GM13977 (cell line): ENCODE data around the gene LCN1.
A peak's percentile ranks its signal among the peaks of the same experiment; 100 is the strongest.

Experiments used
- DNase-seq: peaks from one replicate; pipeline ENCODE4 v3.0.0; 2012; ENCODE audit warnings: low spot score
- in situ Hi-C: fragments of 300-500 bp; cut with MboI; formaldehyde crosslinking; loops from one replicate; pipeline ENCODE4 v1.12.0; 2022; ENCODE audit warnings: low sequenced_read_pairs, low pct_unique_long_range_greater_than_20kb, mixed read lengths, inconsistent platforms; ENCODE audit not compliant: unreplicated experiment
- TF ChIP-seq, protein P1 (sequence below): IDR thresholded peaks from 2 replicates; pipeline ENCODE4 v1.5.1; 2012; ENCODE audit warnings: mild to moderate bottlenecking, control low read depth; ENCODE audit not compliant: insufficient read depth; ENCODE audit errors: extremely low read depth, missing control alignments

LCN1 gene

DNA sequence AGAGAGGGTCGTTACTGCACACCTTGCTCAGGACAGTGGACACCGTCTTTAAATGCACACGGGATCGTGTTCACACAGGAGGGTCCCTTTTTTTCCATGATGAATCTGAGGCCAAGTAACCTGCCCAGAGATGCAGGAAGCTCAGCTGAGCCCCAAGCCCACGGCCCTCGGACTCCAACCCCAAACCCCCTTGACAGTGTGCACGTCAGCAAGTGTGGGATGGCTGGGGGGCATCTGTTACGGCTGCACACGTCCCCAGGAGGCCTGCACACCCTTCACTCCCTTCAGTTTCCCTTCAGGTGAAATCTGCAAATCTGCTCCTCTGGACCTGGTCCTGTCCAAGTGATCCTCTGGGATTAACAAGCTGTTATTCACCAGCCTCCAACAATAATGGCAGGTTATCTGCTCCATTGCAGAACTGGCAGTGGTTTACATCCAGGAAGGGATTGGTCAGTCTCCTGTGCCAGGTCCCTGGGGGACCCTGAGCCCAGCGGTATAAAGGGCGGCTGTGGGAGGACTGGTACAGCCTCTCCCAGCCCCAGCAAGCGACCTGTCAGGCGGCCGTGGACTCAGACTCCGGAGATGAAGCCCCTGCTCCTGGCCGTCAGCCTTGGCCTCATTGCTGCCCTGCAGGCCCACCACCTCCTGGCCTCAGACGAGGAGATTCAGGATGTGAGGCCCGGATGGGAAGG lies at the start of gene LCN1:
Gene LCN1, plus strand, starts transcription at position 525 of the 692 bp plus-strand sequence. Its CDS starts 58 bp downstream, at position 583.
- TF ChIP-seq, protein P1, sequence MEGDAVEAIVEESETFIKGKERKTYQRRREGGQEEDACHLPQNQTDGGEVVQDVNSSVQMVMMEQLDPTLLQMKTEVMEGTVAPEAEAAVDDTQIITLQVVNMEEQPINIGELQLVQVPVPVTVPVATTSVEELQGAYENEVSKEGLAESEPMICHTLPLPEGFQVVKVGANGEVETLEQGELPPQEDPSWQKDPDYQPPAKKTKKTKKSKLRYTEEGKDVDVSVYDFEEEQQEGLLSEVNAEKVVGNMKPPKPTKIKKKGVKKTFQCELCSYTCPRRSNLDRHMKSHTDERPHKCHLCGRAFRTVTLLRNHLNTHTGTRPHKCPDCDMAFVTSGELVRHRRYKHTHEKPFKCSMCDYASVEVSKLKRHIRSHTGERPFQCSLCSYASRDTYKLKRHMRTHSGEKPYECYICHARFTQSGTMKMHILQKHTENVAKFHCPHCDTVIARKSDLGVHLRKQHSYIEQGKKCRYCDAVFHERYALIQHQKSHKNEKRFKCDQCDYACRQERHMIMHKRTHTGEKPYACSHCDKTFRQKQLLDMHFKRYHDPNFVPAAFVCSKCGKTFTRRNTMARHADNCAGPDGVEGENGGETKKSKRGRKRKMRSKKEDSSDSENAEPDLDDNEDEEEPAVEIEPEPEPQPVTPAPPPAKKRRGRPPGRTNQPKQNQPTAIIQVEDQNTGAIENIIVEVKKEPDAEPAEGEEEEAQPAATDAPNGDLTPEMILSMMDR, result no peak
- DNase-seq, result no peak
- in situ Hi-C loops, result no loop called here

DNA sequence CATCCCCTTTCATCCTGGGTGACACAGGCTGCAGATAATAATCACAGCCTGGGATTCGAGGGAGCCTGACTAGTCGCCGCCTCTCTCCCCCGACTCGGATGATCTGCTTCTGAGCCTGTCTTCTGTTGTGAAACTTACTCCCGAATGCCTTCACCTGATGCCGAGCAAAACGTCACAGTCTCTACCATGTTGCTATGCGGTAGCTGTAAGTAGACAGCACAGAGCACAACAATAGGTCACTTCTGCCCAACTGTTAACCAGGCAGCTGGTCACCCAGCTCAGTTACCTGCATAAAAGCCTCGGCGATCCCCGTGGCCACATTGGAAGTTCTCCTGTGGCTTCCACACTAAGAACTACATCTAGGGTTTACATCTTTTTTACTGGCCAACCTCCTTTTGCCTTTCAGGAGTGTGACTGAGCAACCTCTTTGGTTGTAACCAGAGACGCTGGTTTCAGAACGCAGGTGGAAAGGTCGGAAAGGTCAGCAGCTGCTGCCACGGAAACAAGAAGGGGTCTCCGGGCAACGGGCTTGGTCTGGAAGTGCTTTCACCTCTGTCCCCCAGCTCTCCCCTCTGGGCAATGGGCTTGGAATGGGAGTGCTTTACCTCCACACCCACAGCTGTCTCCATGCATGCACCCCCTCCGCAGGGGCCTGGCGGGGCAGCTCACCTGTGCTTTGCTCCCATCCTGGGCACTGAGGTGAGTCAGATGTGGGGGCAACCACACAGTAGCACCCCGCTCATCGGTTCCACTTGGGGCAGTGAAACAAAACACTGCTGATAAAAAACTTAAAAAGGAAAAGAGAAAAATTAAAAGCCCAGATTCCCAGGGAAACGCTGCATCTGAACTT lies 49.2 kb upstream of the LCN1 start:
- no peak for DNase-seq
- in situ Hi-C loops, result no loop called here
- TF ChIP-seq, protein P1, result no peak

DNA sequence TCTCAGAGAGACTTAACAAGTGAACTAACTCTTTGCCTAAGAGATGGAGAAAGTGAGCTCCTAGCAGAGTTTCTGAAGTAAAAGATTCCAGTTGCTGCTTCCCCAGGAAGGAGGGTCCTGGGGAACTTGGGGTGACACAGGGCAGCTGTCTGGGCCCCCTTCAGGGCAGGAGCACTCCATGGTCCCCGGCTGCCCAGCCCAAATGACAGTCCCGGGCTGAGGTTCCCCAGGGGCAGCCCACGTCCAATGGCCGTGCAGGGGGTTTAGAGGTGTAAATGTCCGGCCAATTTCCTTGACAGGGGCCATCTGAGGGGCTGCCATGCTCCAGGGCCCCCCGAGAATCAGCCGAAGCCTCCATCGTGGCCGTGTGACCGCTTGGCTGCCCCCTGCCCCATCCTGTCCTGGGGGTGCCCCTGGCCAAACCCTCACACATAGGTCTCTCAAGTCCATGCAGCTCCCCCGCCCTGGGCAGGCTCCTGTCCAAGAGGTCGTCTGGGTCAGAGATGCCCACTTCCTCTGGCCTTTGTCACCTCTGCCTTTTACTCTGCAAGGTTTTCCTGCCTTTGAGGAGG lies 47.2 kb upstream of the LCN1 start:
- TF ChIP-seq, protein P1, result no peak
- DNase-seq, result no peak
- in situ Hi-C loops, result no loop called here

DNA sequence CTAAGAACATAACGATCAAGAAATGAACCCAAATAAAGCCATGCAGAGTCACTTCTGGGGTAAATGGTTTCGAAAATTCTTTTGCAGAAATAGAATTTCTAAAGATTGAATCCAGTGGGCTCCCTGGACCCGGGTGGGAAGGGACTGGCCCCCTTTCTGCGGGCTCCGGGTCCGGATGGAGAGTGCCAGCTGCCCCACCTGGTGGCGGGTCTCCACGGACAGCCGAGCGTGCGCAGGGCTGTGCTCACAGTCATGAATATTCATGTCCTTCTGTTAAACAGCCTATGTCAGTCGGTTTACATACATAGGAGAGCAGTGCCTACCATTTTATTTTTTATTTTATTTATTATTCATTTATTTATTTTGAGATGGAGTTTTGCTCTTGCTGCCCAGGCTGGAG lies 46.3 kb upstream of the LCN1 start:
- TF ChIP-seq, protein P1, result peak; percentile 43
- peak; percentile 62 for DNase-seq
- in situ Hi-C loops, result no loop called here

DNA sequence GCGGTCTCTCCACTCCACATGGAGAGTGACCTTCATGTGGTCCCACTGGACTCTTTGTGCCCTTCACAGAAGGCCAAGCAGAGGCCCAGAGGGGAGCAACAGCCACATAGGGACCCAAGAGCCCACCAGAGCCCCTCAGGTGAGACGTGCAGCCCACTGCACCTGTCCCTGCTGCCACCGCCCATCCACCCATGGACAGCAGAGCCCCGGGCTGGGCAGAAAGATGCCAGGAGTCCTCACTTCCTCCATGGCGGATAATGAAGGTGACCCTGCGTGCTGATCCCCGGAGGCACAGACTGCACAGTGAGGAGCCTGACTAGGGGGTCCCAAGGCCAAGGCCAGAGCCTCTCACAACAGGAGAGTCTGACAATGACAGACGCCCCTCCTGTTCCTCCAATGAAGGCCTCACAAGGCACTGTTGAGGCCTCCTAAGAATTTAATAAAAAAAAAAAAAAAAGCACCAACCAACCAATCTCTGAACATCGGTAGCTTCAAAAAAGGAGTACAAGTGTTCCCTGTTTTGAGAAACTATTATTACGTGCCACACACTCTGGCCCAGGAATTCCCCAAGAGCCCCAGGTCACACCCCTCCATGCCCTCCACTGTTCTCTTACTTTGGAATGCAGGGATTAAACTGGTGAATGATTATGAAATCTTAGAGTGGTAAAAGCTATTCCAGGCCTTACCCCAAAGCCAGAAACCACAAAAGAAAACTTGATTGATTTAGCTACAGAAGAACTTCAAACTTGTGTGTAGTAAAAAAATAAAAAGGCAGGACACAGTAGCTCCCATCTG lies 44.5 kb upstream of the LCN1 start:
- TF ChIP-seq, protein P1, result no peak
- in situ Hi-C loops, result no loop called here
- DNase-seq, result no peak

DNA sequence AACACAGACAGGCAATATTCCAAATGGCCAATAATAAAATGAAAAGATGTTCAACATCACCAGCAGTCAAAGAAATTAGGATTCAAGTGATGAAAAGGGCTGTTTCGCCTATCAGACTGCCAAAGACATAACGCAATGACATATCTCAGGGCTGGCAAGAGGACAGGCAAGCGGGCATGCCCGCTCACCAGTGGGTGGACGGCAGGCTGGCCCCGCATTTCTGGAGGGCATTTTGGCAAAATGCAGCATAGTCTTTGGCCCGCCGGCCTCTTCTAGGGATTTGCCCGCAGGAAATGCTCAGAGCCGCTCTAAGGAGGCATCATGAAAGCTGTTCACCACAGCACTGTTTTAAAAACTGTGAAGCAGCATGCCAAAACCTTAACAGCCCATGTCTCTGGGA lies 43.0 kb upstream of the LCN1 start:
- TF ChIP-seq, protein P1, result no peak
- in situ Hi-C loops, result no loop called here
- no peak for DNase-seq
